HG02610 (cell line): ENCODE data around the gene SMIM36.
A peak's percentile ranks its signal among the peaks of the same experiment; 100 is the strongest.
"Not testable (repeated sequence)": the region's sequence is repeated elsewhere in the genome, so short reads cannot be mapped to it uniquely, and the experiment has no call there.

Experiments used
- ATAC-seq: cut with Tn5 transposase; IDR thresholded peaks from one replicate; pipeline ENCODE4 v1.9.1; 2021; ENCODE audit warnings: mild to moderate bottlenecking, moderate library complexity; ENCODE audit not compliant: unreplicated experiment

Gene SMIM36

DNA sequence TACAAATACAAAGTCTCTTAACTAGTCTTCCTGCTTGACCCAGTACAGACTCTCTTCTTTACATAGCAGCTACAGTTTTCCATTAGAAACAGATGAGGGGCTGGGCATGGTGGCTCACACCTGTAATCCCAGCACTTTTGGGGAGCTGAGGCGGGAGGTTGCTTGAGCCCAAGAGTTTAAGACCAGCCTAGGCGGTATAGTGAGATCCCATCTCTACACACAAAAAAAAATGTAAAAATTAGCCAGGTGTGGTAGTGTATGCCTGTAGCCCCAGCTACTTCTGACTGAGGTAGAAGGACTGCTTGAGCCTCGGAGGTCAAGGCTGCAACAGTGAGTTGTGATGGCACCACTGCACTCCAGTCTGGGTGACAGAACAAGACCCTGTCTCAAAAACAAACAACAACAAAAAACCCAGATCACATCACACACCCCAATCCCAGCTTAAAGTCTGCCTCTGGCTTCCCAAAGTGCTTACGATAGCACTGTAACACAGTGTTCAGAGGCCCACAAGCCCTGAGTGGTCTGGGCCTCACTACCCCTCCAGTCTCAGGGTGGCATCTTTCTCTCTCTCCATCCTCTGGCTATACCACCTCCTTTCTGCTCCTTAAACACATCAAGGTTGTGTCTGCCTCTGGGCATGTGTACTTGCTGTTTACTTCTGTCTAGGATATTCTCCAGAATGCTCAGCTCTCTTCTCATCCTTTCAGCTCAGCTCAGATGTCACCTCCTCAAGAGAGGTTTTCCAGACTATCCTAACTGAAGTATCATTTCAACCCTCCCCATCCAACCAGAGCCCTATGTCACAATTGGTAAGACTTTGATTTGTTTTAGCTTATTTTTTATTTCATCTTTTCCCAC is 93.6 kb downstream of the SMIM36 start:
- ATAC-seq: no peak

DNA sequence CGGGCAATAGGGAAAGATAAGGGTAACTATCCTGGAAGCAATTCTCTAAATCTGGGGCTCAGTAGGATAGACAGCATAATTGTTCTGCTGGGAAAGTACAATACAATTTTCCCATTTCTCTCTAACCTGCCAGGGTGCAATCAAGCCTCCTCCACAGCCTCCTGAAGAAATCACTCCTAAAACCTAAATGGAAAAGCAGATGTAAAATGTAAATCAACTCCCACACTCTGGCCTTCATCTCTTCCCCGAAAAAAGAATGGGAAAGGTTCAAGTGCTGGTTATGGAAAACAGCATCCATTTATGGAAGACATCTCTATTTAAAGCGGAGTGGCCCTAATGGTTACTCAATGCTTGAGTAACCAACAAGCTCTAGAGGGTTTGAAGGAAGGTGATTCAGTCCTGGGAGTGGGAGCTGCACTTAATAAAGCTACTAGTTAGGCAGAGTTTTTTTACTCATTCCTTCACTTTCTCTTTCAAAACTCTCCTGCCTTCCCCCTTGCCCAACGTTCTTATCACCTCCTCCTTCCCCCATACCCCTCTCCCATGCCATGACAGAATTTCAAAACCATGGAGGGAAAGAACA is 94.7 kb downstream of the SMIM36 start:
- peak; percentile 24 for ATAC-seq

DNA sequence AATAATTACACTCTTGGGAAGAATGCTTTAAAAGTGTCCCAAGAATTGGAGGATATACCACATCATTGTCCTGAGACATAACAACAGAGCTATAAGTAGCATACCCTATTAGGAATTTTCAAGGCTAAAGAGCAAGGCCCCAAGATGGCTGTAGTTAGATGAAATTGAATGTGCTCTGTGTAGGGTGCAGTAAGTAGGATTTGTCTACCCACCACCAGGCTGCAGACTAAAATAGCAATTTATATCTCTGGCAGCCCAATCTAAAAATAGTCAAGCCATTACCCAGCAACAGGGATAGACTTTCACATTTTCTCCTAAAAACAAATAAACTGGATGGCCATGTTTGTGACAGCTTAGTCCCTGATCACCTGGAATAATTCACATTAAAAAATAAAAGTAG is 95.3 kb downstream of the SMIM36 start:
- ATAC-seq: no peak

DNA sequence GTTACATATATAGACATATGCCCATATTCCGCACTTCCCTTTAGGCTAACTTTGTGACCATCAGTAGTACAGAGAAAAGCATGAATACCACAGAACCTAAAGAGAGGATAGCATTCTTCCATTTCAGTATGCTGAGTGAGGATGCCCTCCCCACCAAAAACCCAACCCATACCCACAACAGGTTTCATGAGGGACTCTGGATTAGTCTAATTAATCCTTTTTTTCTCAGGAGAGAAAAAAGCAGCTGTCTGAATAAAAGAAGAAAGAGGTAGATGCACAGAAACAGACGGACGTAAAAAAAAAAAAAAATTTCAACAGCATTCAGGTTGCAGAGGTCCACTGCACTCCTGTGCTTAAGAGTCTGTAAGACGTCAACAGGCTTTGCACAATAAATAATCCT is 96.3 kb downstream of the SMIM36 start:
- ATAC-seq: no peak

DNA sequence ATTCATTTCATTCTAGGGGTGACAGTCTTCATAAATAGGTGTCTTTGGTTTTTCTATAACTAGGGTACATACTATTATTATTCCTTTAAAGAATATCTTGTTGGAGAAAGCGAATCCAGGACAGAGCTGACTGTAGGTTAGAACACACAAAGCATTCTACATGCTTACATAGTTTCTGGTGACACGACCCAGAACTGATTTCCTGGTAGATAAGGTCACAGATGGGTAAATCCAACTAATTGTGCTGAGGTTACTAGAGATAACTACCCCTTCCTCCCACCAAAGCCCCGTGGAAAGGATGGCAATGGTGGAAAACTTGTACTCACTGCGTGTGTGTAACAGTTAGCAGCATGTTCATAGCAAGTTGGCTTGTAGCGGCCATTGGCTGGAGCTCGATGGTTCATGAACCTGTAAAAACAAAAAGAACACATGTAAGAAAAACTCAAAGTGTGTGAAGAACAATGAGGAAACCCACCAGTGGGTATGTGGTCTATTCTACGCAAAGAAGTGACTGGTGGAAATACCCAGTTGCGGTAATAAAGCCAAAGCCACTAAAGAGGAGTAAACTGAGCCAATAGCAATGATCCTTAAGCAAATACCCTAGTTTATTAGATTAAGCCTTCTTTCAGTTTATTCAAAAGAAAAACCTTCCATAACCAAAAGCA is 97.3 kb downstream of the SMIM36 start:
- peak; percentile 34 for ATAC-seq

DNA sequence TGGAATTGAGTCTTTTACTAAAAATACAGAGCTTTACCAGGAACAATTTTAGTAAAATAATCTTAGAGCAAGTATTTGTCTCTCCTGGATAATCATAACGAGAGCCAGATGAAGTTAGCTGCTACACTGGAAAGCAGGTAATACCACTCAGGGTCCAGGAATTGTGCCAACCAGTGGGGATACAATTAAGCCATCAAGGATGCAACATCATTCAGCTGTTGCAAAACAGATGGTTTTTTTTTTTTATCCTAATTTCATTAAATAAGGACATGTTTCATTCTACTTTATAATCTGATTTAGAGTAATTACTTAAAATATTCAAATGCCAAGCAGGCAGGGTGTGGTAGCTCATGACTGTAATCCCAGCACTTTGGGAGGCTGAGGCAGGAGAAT is 99.8 kb downstream of the SMIM36 start:
- no peak for ATAC-seq

DNA sequence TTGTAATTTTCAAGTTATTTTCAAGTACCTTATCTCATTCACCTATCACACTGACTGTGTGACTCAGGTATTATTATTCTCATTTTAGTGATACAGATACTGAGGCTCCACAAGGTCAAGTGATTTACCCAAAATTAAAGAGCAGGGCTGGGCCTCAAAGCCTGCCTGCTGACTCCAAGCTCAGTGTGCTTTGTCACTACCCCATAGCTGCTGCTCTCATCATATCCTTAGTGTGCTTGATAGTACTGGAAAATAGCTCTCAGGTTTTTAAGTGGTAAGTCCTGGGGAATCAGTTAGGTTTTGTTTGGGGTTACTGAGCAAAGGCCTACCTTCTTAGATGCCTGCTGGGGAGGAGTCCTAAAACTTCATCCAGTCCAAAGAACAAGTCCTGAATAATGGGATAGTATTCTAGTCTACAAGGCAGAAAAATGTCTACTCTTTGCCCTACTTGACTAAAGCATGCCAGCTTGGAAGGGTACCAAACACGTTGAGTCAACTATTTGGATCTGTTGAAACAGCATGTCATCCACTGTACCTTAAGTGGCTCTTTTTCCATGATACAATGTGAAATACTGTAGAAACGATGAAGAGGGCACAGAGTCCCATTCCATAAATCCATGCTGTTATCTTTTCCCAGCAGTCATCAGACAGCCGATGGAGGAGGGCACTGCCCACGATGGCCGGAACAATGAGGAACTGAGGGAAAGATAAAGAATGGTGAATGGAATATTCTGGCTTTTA is 100.4 kb downstream of the SMIM36 start:
- no peak for ATAC-seq

DNA sequence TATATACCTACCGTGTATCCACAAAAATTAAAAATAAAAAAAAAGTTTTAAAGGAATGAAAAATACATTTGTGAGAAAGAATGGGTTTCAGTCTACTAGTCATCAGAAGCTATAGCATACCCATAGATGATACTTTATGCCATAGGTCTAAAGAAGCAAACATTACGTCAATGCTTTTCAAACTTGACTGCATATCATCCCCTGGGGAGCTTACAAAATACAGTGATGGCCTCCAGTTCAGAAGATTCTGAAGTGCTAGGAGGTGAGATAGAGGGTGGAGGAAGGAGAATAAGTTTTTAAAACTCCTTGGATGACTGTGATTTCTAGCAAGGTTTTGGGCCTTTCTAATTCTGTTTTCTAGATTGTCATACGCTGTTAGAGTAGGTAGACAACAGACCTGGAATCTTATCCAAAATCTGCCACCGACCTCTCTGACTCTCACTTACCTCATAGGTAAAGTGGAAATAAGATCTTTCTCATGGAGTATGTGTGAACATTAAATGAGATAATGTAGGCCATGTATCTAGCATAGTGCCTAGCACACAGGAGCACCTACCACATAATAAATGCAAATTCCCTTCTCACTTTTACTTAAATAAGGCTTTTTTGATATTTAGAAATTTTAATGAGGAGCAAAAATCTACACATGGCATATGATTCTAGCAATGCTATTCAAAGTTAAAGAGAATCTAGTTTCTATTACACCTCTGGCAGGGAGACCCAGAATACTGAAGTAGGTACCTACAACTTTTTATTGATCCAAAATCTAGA is 102.0 kb downstream of the SMIM36 start:
- ATAC-seq: no peak

DNA sequence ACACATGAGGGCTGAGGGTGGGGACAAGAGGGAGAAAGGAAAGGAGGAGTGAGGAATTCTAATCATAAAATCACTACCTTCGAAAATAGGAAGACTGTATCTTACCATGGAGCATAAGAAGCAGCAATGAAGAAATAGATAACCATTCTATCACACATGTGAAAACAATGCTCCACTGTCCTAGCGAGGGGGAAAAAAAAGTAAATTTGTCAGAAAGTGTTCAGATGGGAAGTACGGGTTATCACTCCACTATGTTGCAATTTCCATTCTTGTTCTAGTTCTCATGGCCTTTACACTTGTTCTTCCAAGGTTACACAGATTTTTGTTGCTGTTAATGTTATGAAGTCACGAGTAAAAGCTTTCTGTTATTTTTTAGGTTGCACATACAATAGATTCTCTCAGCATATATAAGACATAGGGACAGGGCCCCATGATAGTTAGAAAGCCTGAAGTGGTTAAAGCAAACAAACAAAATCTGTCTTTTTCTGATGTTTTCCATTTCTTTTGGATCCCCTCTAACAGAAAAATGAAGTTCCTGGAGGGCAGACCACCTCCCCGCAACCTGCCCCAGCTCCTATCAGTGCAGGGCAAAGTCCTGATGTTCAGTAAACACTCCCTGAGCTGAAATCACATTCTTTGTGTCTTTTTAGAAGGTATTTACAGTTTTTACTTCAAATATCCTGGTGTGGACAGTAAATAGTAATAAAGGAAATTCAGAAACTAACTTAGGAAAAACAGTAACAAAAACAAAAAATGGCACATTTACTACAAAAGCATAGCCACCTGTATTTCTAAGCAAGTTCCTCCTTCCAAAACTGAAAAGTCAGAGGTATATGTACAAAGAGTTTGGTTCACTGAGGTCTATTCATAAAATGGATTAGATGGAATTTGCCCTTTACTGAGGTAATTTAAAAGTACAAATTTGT is 103.3 kb downstream of the SMIM36 start:
- no peak for ATAC-seq

DNA sequence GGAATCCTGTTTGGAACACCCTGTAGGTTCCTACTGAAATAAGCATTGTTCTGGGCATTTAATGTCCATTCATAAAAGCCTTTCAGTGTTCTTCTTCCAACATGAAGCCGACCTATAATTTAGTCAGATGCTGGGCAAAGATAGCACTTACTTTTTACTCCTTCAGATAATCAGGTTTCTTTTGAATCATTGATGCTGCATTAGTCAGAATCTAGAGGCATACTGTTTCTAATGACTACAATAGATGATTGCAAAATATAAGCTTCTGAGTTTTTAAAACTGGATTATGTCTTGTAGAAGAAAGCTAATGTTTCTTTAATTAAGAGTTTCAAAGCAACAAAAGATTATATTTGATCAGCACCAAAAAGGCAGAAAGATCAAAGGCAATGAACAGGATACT is 105.7 kb downstream of the SMIM36 start:
- no peak for ATAC-seq

DNA sequence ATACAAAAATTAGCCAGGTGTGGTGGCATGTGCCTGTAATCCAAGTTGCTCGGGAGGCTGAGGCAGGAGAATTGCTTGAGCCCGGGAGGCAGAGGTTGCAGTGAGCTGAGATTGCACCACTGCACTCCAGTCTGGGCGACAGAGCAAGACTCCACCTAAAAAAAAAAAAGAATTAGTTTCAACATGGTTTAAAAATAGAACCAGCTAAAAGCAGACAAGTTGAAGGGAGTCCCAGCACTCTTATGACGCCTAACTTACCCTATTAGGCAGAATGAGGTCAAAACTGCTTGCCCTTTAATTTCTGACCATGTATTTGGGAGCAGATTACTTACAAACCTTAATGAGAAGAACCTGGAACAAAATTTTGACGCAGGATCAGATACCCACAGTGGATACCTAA is 107.1 kb downstream of the SMIM36 start:
- ATAC-seq: not testable (repeated sequence)

DNA sequence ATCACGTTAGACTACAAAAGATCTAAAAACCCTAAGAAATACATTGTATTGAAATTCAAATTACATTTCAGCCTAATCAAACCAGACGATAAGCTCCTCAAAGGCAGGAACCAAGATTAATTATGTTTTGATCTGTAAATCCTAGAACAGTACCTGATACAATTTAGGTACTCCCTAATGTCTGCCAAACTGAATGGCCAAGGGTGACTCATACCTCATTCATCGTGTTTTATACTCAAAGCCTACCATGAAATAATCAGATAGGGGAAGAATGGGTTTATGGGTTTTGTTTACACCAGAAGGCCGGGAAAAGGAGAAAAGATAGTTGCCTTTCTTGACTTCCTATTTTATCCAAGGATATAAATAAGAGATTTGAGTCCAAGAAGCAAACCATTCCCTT is 108.9 kb downstream of the SMIM36 start:
- no peak for ATAC-seq
